Epithelial cell of umbilical artery (primary cell): Measurements from ENCODE around the gene VCL. TPM values are rescaled to one million over a fixed set of nuclear protein-coding genes. Genes with fewer than 3 reads are reported as not detected.

Source experiments
- total RNA-seq: library from RNA; depleted of rRNA; stranded (reverse); fragments of >200 nt; gene quantifications from 2 replicates; pipeline ENCODE4 v1.2.3, GENCODE V29; 2014

Gene VCL
- total RNA-seq: 128 and 186 TPM in 2 replicates

GRCh38 chr10:73997787-73998622, at the start of gene VCL:
Gene VCL (plus strand): TSS chr10:73998116. CDS start chr10:73998208, 92 bp downstream.

GRCh38 chr10:74150204-74150989, 152.5 kb downstream of the VCL start, which contains the start of gene AP3M1:
Gene AP3M1 (minus strand): TSS chr10:74150828. CDS start chr10:74138379, 12,449 bp downstream.

GRCh38 chr10:74150990-74151878, 153.3 kb downstream of the VCL start, which contains the start of gene ADK:
Gene ADK (plus strand): TSS chr10:74151221. CDS start chr10:74151279, 58 bp downstream.

Other genes with a start within 250 kb of the VCL start
- 32.8 and 37.4 TPM in 2 replicates for gene CHCHD1, start 216.1 kb upstream of the VCL start, total RNA-seq
- 27.6 and 29.0 TPM in 2 replicates for gene ZSWIM8, start 212.5 kb upstream of the VCL start, total RNA-seq
- 8.4 and 31.2 TPM in 2 replicates for gene NDST2, start 186.5 kb upstream of the VCL start, total RNA-seq
- 22.4 and 22.5 TPM in 2 replicates for gene CAMK2G, start 123.6 kb upstream of the VCL start, total RNA-seq
- 26.6 and 48.6 TPM in 2 replicates for gene PLAU, start 87.0 kb upstream of the VCL start, total RNA-seq
- gene AP3M1, start 152.7 kb downstream of the VCL start, total RNA-seq: 31.2 and 43.6 TPM in 2 replicates
- 46.2 and 53.9 TPM in 2 replicates for gene ADK, start 153.1 kb downstream of the VCL start, total RNA-seq